GM19438 (cell line): ENCODE results near the gene ARL15.
A peak's percentile ranks its signal among the peaks of the same experiment; 100 is the strongest.

Source experiments
- ATAC-seq: cut with Tn5 transposase; IDR thresholded peaks from one replicate; pipeline ENCODE4 v1.9.1; 2021; ENCODE audit warnings: low read depth; ENCODE audit not compliant: unreplicated experiment

ARL15 gene

DNA sequence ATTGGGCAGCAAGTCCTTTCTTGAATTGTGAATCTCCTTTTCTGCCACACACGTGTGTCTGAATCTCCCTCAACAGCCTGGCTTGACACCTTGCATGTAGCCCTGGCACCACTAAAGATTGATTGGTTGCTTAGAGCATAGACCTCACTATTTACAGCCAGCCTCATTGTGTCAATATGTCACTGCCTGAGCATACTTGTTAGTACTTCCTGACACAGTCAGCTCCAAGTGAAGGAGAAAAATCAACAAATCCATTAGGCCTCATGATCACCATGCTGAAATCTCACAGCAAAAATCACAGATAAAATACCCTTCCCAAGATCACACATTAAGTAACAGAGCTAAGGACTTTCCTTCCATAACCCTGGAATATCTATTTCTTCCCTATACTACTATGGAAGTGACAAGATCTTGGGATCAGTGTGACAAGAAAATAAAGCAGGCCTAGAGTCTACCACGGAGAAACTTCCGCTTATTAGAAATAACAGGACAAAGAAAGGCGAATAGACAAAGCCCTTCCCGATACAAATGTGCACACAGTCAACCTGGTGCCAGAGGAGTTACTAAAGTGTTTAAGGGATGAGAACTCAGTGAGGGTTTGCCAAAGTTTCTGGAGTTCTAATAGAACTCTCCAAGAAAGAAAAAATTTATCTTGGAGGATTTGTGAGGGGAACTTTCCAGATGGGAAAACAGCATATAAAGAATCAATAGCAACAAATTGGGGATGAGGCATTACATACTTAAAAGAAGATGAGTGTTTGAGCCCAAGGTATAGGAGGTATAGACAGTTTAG is 5.6 kb upstream of the ARL15 start:
- no peak for ATAC-seq

DNA sequence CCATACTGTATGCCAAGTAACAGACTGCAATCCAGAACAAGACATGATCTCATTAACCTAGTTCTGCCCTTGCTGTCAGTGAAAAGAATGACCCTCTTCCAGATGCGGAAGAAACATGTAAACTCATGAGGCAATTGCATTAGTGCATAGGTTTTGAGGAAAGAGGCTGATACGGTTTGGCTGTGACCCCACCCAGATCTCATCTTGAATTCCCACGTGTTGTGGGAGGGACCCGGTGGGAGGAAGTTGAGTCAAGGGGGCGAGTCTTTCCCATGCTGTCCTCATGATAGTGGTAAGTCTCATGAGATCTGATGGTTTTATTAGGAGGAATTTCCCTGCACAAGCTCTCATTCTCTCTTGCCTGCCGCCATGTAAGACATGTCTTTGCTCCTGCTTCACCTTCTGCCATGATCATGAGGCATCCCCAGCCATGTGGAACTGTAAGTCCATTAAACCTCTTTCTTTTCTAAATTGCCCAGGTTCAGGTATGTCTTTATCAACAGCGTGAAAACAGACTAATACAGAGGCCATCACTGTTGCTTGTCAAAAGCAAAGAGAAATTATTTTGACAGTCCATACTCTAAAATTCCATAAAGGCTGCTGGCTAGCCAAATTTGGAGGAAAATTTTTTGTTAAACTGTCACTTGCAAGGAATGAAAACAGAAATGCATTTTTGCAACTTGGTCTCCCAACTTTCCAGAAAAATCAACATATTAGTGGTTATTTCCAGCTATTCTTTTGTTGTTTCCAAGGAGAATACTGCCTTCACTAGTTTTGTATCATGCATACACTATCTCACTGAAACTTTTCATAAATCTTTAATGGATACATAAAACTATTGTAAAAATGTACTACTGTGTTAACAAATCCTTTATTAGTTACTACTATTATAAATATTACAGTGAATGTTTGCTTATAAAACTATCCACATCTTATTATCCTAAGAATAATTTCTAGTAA is 3.2 kb upstream of the ARL15 start:
- no peak for ATAC-seq

DNA sequence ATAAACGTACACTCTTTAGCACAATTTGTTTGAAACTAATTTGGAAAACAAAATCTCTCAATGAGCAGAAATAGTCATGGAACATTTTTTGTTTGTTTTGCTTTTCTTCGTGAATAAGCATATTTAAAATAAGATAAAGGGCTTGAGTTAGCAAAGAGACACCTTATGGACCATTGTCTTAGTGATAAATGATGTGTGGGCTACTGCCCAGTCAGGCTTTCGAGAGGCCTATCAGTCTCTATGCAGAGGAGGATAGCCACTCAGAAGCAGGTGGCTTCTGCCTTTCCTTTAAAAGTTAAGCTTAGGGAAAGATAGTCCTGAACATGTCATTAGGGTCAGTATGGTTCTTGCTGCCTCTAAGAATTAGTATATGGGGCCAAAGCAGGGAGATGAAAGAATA is 2.1 kb upstream of the ARL15 start:
- ATAC-seq: no peak

DNA sequence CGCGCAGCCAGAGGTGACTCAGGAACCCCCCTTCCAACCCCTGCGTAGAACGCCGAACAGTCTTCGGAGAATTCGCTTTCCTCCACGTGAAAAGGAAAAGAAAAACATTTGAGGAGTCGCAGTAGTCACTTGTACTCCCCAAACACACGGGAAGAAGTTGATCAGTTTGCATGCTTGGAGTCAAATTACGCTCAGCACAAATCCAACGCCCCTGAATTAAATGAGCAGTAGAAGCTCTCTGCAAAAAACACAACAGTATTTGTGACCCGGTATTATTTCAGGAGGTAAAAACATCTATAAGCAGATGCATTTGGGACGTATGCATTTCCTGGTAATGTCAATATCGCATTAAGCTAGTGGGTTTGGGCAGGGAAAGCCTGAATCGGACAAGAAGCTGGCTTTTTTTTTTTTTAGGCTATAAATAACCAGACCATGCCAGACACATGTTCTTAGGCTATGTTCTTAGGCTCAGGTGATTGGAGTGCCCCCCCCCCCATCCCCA is 854 bp upstream of the ARL15 start:
- ATAC-seq: no peak

DNA sequence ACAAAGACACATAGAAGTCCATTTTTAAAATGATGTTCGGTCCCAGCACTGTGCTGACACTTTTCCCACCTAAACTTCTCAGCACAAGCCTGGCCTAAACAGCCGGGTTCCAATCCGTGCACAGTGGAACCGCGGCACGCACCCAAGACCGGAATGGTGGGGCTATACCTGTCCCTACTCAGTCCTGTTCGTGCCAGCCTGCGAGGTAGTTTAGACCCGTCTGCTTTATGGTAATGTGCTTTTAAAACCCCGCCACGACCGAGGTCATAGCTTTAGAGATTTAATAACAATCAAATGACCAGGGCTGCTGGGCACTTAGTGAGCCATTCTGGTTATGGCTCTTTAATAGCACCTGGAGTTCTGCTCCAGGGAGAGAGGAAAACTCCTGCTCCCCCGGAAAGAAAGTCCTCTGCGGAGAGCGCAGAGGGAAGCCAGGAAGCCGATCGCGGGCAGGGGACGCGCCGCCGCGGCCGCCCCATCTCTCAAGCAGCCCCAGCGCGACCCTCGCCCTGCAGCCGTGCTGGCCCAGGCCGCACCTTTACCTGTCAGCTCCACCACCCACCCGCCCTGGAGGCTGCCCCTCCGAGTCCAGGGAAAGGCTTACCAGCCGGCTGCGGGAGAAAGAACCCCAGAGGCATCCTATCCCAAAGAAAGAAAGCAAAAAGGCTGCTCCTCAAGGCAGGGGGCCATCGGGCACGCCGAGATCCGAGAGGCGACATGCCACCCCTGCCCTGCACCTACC is 511 bp downstream of the ARL15 start:
- peak; percentile 27 for ATAC-seq

DNA sequence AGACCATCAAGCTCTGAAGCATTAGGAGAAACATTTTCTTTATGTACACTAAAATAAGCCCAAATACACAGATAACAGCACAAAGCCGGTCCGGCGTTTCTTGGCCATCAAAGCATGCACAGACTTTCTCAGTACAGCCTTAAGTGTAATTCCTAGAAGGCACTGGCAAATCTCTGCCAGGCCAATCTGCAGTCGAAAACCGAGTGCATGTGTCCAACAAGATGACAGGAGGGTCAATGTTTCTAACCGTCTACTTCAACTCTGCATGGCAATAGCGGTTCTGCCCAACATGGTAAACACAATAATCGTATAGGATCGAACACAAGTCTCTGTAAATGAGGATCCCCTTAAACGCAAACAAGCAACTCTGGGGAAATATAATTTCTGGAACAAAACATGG is 1.1 kb downstream of the ARL15 start:
- no peak for ATAC-seq

DNA sequence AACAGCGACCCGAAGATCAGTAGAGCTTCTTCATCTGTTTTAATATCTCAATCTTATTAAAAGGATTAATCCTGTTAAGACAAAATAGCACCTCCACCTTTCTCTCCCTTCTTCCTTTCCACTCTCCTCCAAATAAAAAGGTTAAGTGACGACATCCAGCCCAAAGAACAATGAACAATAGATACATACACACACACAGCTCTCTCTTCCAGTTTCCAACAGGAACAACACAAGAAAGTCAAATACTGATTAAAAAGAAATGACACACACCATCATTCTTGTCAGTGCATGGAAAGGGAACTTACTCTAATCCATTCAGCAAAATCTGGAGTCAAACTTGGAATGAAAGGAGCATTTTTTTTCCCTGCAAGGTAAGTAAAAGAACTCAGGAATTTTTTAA is 2.8 kb downstream of the ARL15 start:
- ATAC-seq: no peak

DNA sequence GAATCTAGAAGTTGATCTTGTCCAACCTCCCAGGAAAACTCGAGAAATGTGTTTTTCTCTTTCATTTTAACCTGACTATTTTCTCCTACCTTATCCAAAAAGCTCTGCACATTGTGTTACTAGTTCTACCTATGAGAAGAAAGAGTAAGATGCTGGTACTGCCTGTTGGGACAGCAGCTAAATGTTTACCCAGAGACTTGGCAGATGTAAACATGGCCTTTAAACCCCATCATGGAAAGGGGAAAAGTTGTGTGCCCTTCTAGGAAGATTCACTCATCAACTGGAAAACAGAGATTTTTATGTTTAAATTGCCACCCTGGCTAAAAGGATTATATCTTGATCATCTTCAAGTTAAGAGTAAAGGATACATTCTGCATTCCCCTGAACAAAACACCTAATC is 3.5 kb downstream of the ARL15 start:
- no peak for ATAC-seq

DNA sequence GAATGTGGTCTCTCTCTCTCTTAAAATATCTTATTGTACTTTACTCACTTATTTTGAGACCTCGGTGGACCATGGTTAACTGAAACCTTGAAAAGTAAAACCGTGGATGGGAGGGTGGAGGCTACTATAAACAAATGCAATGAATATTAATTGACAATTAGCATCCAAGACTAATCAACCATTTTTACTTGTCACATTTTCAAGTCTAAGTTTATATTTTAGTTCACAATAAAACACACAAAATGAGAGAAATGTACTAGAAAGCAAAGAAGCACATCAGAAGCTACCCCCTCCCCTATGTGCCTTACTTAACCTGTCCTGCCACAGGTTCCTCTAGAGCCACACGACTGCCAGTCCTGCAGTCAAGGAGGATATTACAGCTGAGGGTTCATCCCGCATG is 4.6 kb downstream of the ARL15 start:
- ATAC-seq: no peak

DNA sequence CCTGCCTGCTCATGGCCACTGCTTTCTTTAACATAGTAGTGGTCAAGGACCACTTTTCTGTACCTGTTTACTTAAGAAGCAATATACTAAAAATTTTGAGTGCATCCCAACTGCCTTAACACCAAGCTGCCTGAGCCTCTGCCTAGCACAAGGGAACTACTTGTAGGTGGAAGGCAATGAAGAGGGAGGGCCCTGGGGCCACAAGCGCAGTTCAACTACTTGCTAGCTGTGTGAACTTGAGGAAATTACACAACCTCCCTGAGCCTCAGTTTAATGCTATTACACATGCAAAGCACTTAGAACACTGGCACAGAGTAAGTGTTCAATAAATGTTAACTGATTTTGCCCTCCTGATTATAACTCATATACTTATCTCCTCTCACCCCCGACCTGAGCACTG is 6.3 kb downstream of the ARL15 start:
- no peak for ATAC-seq

DNA sequence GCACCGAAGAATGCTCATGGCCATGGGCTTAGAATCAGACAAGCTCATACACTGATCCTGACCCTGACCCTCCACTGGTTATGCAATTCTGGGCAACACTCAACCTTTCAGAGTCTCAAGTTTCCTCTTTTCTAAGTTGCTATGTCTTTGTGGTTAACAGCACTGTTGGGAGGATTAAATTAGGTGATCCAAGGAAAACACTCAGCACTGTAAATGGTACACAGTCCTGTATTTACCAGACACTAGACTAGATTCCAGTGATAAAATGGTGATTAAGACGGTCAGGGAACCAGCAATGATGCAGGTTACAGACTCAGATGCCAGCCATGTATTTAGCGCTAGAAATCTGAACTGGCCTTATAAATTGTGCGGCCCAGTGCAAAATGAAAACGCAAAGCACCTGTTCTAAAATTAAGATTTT is 8.1 kb downstream of the ARL15 start:
- ATAC-seq: no peak

DNA sequence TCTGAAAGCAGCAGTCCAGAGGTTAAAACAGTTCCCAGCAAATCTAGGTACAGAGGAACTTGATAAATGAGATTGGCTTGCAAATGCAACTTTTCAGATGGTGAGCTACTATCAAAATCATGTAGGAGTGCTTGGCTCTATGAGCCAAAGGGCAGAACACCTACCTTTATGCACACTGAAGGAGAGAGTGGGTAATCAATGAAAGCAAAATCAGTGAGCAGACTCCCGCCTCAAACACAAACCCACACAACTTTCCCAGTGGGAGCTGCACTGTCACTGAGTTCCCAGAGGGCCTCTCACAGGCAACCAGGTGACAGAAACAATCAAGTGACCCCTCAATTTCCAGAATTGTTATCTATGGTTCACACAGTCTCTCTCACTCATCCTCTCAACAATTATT is 8.5 kb downstream of the ARL15 start:
- no peak for ATAC-seq

DNA sequence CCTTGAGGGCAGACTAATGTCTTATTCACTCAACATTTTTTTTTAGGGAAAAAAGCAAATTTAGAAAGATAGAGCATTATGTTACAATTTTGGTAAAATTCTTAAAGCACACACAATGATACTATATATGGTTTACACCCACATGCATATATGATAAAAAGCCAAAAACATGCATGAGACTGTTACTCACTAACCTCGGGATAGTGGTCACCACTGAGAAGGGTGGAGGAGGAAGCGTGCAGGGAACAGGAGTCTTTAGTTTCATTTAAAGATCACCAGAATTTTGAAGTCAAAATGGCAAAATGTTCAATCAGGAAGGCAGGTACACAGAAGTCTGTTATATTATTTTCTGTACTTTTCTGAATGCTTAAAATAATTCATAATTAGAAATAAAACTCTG is 9.2 kb downstream of the ARL15 start:
- ATAC-seq: no peak

DNA sequence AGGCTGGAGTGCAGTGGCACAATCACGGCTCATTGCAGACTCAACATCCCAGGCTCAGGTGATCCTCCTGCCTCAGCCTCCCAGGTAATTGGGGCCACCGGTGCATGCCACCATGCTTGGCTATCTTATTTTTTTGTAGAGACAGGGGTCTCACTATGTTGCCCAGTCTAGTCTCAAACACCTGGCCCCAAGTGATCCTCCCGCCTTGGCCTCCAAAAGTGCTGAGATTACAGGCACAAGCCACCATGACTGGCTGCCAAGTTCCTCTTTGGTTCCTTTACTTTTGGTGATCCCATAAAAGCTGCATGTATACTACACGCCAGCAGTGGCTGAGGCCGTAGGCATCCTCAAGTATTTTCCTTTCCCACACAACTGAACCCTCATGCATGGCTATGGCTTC is 11.4 kb downstream of the ARL15 start:
- ATAC-seq: no peak

DNA sequence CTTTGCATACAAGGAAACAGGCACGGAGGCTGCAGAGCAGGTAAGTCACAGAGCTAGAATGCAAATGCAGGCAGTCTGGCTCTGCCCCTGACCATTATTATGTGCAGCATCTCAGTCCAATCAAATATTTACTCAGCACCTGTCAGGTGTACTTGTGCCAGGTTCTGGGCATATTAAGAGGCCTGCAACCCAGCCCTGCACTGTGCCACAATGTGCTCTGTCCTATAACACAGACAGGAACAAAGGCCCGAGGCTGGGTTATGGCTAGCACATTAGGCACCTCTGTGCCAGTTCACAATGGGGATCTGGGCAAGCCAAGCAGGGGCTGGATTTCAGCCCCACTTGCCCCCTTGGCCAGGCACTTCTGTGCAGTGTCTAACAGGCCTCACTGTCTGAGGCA is 14.0 kb downstream of the ARL15 start:
- ATAC-seq: no peak

DNA sequence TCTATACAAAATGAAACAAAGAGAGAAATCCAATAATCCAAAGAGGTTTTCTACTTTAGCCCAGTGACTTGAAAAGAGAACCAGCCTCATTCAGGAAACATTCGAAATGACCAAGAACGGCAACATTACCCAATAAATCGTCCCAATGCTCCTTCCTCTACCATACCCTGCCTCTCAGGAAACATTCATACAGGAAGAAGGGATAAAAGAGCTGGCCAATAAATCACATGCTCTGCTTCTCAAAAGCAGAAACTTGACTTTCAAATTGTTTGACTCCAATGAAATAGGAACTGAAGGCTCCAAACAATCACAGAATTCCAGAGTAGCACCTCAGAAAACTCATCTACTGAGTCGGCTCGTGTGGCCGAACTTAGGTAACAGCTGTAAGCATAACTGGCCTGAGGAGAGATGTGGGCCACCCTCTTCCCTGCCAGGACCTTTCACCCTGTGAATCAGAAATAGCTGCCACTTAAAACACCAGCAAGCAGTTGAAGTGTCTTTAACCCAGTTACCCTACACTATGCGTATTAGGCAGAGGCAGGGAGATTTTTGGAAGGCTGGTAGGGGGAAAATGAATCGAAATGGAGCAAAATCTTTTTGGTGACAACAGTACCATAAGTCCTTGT is 14.6 kb downstream of the ARL15 start:
- no peak for ATAC-seq

DNA sequence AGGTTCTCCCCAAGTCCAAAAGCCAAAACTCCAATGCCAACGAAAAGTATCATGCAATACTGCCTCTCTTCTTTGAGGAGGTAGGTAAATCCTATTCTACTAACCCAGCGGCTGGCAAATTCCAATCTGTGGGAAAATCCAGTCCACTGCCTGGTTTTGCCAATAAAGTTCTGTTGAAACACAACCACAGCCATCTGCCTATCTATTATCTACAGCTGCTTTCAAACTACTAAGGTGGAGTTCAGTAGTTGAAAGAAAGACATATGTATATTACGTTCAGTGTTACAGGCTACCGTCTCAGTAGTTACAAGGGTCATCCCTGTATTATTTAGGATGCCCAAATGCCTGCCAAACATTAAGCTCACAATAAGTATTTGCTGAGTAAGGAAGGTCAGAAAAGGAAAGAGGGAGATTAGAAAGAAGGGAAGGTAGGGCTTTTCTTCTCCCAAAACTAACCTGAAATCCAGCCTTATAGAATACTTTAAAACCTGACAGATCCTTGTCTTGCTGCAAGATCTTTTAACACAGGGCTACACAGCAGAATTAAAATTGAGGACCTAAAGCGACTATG is 16.2 kb downstream of the ARL15 start:
- ATAC-seq: no peak

DNA sequence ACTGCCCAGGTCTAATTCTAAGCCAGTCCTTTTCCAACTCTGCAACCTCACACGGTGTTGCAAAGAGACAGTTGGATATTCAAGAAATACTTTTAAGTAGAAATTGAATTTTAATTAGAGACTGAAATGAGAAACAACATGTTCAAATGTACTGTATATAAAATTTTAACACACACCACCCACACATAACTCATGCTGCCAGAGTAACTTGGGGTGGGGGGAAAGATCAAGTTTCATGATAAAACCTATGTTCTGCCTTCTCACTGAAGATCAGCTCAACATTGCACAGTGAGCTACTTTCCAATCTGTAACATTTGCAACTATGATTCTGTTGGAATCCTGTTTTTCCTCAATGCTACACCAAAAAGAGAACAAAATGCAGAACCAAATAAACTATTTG is 17.5 kb downstream of the ARL15 start:
- ATAC-seq: no peak

DNA sequence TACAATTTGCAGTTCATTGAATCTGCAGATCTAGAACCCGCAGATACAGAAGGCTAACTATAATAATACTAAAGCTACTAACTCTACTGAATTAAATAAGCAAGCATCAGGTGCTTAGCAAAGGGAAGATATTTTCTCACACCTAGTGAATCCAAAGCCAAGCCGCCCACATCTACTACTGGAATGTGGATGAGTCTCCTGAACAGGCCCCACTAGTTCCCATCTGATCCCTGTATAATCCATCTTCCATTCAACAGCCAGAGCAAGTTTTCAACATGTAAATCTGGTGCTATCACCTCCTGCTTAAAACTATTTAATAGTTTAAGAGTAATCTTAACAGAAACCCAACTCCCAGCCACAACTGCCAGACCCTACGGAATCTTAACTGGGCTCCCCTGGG is 18.9 kb downstream of the ARL15 start:
- no peak for ATAC-seq

DNA sequence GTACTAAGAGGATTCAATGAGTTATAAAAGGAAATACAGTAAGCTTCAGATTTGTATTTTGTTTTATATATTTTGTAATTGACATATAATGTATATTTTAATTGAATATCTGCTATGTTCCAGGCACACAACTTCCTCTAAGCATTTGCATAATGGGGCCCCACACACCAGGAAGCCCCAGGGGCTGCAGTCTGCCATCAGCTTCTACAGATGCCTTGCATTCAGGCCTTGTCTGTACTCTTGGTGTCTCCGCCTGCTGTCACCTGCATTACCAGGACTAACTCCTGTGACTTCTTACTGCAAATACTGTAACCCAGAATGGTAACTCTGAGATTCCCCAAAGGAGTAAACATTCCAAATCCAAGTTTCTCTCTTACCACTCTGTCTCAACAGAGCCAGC is 20.6 kb downstream of the ARL15 start:
- ATAC-seq: no peak
